Mesodermal cell (in vitro differentiated cells): ENCODE results near the gene MTHFD1L.

ENCODE experiments used
- H3K27ac ChIP-seq: 2 replicates; pipeline ENCODE4 v1.7.0; 2013; ENCODE audit warnings: mild to moderate bottlenecking, low read depth, low read length, moderate library complexity; ENCODE audit not compliant: severe bottlenecking
- H3K36me3 ChIP-seq: 2 replicates; pipeline ENCODE4 v1.7.1; 2013; ENCODE audit warnings: mild to moderate bottlenecking, low read length, moderate library complexity; ENCODE audit not compliant: control insufficient read depth, insufficient read depth
- H3K4me1 ChIP-seq: one replicate; pipeline ENCODE4 v1.7.1; 2013; ENCODE audit warnings: mild to moderate bottlenecking, low read length; ENCODE audit not compliant: insufficient read depth, control insufficient read depth, poor library complexity, severe bottlenecking
- H3K4me3 ChIP-seq: 2 replicates; pipeline ENCODE4 v1.7.0; 2013; ENCODE audit warnings: low read length, control low read depth, mild to moderate bottlenecking; ENCODE audit not compliant: insufficient read depth, poor library complexity, severe bottlenecking; ENCODE audit errors: extremely low read depth
- H3K9me3 ChIP-seq: 2 replicates; pipeline ENCODE4 v1.7.1; 2013; ENCODE audit warnings: mild to moderate bottlenecking, low read length, moderate library complexity; ENCODE audit not compliant: control insufficient read depth
- WGBS, 2 experiments: methylation state at CpG; one replicate each; pipeline ENCODE4 v1.1.5; 2013; ENCODE audit warnings: missing lambda C conversion rate in 2 of 2; ENCODE audit not compliant: insufficient coverage in 2 of 2; 5-methylcytosine and 5-hydroxymethylcytosine counted together

Gene MTHFD1L

DNA sequence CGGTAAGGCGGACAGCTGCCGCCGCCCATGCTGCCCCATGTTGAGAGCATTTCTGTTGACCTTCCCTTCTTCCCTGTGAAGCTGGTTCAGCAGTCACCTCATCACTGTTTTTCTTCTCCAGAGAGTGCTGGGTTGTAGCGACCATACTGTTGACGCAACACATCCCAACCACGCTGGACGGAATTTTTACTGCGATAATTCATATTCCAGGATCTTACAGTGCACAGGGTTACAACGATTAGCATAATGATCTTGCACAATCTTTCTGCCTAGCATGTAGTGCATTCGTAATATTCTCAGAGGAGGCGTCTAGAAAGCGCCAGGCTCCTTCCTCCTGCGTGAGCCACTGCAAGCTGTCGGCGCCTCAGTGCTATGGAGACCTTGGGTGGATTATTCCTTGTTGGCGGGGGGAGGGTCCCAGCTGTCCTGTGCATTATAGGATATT lies 137.0 kb downstream of the MTHFD1L start:
- peaks cover 8% of the 10 kb centered on the region for H3K4me1 ChIP-seq
- H3K4me3 ChIP-seq = no peak overlapping the region
- peaks cover 13% of the 10 kb centered on the region for H3K36me3 ChIP-seq
- H3K27ac ChIP-seq = no peak overlapping the region
- WGBS, 2 experiments = 95 to 97% methylated on average over 12 of the region's 17 CpGs
- no peaks in the 10 kb centered on the region for H3K9me3 ChIP-seq

DNA sequence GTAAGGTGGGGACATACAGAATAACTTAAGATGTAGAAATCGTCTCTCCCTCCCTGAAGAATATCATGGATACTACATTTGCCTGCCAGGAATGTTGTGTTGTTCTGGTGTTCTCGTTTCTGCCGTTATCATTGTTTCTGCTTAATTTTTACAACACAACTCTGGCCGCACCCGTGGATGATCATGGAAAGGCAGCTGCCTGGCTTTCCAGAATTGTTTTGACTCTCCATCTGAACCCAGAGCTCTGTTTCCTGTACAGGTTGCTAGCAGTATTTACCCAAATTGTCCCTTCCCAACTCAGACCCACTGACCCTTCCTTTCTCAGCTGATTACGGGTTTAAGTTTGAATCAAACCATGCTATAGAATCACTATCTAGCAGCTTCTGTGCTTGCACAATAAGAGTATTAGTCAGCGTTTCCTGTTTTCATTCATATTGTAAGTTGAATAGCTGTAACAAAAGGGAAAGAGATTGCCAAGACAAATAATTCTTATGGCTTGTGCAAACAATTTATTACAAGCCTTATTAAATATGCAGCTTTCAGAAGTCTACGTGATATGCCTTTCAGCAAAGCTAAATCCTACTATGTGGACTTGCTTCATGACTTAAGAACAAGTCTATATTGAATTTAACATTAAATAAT lies 139.0 kb downstream of the MTHFD1L start:
- Histone ChIP-seq H3K36me3 (peaks cover 18% of the 10 kb centered on the region), H3K27ac (peak overlapping the region; percentile 24), H3K4me1 (peaks cover 8% of the 10 kb centered on the region), H3K4me3 (no peak overlapping the region), H3K9me3 (no peaks in the 10 kb centered on the region)
- 96 to 98% methylated on average over 5 to 6 of the region's 8 CpGs for WGBS, 2 experiments

DNA sequence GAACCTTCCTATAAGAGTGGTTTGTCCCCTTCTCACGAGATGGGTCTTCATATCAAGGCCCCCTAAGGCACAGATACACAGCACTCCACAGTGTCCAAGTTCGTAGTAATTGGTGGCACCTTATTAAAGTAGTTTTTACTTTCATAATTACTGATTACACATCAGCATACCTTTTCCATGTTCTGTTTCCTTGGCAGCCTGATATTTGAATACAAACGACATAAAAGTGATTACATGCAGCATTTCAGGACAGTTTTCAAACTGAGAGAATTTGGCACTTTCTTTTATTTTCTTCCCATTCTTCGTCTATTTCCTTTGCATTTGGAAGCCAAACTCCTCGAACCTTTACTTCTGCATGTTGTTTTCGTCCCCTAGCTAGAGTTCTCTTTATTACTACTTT lies 139.7 kb downstream of the MTHFD1L start:
- 92 to 100% methylated on average over 4 to 5 of the region's 6 CpGs for WGBS, 2 experiments

DNA sequence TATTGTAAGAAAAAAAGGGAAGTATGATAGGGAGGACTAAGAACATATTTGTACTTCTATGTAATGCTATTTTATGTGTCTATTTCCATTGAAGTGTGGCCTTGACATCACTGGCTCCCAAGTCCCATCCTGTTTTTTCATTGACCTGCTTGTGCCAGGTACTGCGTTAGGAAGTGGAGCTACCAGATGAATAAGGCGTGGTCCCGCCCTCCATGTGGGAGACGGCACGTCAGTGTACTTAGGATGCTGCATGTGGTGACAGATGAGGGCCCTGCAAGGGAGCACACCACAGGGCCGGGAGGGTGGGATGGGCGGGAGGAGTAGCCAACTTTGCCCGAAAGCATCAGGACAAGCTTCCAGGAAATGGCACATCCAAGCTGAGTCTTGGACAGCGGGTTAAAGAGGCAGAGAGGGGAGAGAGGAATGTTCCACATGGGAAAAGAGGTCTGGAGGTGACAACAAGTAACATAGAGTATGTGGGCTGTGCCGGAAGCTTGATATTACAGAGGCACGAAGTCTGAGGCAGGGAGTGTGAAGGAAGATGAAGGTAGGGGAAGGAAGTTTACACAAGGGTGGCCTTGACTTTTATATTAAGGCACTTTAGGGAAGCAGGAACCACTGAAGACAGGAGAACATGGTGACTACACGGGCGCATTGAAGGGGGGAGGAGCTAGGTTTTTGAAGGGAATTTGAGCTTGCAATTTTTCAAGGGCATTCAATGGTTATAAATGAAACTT lies 140.6 kb downstream of the MTHFD1L start:
- Histone ChIP-seq H3K4me3 (no peak overlapping the region), H3K27ac (no peak overlapping the region), H3K4me1 (peaks cover 8% of the 10 kb centered on the region), H3K36me3 (peaks cover 21% of the 10 kb centered on the region), H3K9me3 (no peaks in the 10 kb centered on the region)
- WGBS, 2 experiments = 95 to 97% methylated on average over 11 to 12 of the region's 13 CpGs

More for the DNA sequence above, 139.7 kb downstream of the MTHFD1L start:
- Histone ChIP-seq H3K4me3 (no peak overlapping the region), H3K36me3 (peaks cover 18% of the 10 kb centered on the region), H3K4me1 (peaks cover 8% of the 10 kb centered on the region), H3K27ac (no peak overlapping the region), H3K9me3 (no peaks in the 10 kb centered on the region)

DNA sequence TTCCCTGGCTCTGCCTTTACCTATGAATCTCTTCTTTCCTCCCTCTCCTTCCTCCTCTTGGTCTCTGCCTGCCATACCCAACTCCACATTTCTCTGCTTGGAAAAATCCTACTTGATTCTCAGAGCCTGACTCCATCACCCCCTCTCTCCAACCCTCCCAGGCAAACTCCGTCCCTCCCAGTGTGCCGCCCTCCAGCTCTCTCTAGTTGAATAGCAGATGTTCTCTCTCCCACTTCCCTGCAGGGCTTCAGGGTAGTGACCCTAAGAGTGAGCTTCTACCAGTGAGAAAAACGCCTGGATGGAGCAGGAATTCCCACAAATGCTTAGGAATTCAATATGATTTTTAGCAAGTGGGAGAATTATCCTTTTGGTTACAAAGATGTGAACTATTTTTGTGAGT lies 141.6 kb downstream of the MTHFD1L start:
- 82 to 100% methylated on average over 1 to 3 of the region's 3 CpGs for WGBS, 2 experiments
- Histone ChIP-seq H3K4me1 (peaks cover 8% of the 10 kb centered on the region), H3K9me3 (no peaks in the 10 kb centered on the region), H3K27ac (no peak overlapping the region), H3K36me3 (peaks cover 20% of the 10 kb centered on the region), H3K4me3 (no peak overlapping the region)

GRCh38 chr6:151007922-151008321 lies 142.4 kb downstream of the MTHFD1L start:
- no peak overlapping the region for H3K4me3 ChIP-seq
- no peaks in the 10 kb centered on the region for H3K9me3 ChIP-seq
- H3K27ac ChIP-seq = no peak overlapping the region
- peaks cover 19% of the 10 kb centered on the region for H3K36me3 ChIP-seq
- no CpG with 5 or more reads among the region's 4 CpGs for WGBS, 2 experiments
- peaks cover 8% of the 10 kb centered on the region for H3K4me1 ChIP-seq

DNA sequence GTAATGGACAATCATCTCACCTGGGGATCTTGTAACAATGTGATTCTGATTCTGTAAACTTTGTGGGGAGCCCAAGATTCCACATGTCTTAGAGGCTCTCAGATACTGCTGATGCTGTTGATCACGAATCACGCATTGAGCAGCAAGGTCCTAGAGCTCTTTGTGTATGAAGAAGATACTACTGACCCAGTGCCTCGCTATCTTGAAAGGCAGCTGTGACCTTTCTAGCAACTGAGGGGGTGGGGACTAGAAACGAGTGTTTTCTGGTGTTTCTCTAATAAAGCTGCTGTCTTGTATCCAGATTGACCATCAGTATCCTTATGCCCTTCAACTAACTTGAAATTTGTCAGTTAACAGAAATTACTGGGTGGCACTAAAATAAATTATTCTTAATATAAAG lies 142.9 kb downstream of the MTHFD1L start:
- 90 to 92% methylated on average over 2 to 4 of the region's 4 CpGs for WGBS, 2 experiments
- H3K9me3 ChIP-seq = no peaks in the 10 kb centered on the region
- no peak overlapping the region for H3K4me3 ChIP-seq
- no peak overlapping the region for H3K27ac ChIP-seq
- H3K4me1 ChIP-seq = peaks cover 8% of the 10 kb centered on the region
- peaks cover 21% of the 10 kb centered on the region for H3K36me3 ChIP-seq

DNA sequence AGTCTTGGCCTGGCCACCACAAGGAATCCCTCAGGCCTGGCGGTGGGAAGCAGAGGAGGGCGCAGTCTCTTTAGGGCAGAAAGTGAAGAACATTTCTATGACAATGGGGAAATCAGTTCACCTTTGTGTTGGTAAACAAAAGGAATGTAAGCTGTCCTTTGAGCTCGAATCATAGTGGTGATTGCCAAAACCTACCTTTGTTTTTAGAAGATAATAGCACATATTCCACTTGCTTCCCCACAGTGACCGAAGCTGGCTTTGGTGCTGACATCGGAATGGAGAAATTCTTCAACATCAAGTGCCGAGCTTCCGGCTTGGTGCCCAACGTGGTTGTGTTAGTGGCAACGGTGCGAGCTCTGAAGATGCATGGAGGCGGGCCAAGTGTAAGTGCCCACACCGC lies 144.1 kb downstream of the MTHFD1L start:
- Histone ChIP-seq H3K9me3 (no peaks in the 10 kb centered on the region), H3K4me1 (peaks cover under 1% of the 10 kb centered on the region), H3K27ac (no peak overlapping the region), H3K36me3 (peaks cover 25% of the 10 kb centered on the region), H3K4me3 (no peak overlapping the region)
- WGBS, 2 experiments = 76 to 84% methylated on average over 7 to 8 of the region's 12 CpGs

DNA sequence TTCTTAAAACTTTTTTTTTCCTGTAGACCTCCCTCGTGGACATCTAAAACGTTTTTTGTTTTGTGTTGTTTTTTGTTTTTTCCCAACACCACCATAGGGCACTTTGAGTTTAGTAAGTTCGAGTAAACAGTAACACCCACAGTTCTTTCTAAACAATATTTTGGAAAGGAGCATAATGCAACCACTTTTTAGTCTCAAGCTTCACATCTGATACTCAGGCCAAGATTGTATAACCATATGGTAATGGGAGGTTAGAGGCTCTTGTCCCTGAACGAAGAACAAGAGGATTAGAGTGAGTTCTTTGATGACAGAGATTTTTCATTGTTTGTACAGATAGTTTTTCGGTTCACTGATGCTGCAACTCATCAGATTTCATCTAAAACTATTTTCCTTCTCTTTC lies 144.6 kb downstream of the MTHFD1L start:
- WGBS, 2 experiments = 100% methylated on average over 1 of the region's 5 CpGs; no CpG with 5 or more reads in 1 of the 2 experiments
- Histone ChIP-seq H3K36me3 (peaks cover 25% of the 10 kb centered on the region), H3K4me1 (no peaks in the 10 kb centered on the region), H3K27ac (no peak overlapping the region), H3K4me3 (no peak overlapping the region), H3K9me3 (no peaks in the 10 kb centered on the region)

DNA sequence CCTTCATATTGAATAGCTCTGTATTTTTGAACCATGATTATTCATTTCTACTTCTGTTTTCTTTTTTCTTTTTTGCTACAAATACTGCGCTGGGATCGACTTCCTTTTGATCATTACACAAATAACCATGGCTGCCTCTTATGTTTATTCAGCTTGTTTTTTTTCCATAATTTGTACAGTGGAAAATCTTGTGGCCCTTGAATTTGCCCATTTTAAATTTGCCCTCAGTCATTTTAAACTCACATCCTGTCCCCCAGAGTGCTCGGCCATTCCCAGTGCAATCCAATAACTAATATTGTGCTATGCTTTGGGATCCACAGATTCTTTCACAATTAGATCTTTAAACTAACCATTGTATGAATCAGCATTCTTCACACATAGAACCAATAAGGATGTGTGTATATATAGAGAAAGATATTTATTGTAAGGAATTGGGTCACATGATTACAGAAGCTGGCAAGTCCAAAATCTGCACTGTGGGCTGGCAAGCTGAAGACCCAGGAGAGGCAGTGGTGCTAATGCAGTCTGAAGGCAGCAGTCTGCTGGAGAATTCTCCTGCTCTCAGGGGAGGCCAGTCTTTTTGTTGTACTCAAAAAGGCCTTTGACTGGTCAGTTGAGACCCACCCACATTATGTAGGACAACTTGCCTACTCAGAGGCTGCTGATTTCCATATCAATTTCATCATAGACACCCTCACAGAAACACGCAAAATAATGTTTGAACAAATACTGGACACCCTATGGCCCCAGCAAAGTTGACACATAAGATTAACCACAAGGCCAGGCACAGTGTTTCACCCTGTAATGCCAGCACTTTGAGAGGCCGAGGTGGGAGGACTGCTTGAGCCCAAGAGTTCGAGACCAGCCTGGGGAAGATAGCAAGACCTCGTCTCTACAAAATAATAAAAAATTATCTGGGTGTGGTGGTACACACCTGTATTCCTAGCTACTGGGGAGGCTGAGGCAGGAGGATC lies 147.1 kb downstream of the MTHFD1L start:
- no peak overlapping the region for H3K27ac ChIP-seq

More for the DNA sequence above, 147.1 kb downstream of the MTHFD1L start:
- 94 to 96% methylated on average over 2 to 4 of the region's 7 CpGs for WGBS, 2 experiments
- peaks cover 8% of the 10 kb centered on the region for H3K4me1 ChIP-seq
- no peak overlapping the region for H3K4me3 ChIP-seq
- no peaks in the 10 kb centered on the region for H3K9me3 ChIP-seq
- peaks cover 41% of the 10 kb centered on the region for H3K36me3 ChIP-seq
